ENCODE measurements around the gene ARHGAP4.

DNA sequence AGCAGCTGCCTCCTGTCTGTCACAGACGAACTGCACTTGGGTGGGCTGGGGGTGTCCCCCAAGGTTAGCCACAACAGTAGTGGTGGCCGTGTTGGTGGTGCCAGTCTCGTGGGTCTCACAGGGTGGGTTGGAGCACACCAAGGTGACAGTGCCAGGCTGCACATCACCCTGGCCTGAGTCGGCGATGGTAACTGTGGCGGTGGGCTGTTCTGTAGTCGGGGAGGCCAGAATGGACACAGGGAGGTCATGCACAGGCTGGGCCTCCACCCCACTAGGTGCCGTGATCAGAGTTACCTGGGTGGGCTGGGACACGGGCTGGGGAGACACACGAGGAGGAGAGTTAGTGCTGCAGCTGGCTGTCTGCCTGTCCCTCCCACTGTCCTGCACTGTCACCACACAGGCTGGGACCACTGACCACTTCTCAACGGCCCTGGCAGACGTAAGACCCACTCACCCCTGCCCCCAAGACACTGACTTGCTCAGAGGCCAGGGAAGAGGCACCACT lies 29.2 kb upstream of the ARHGAP4 start:
- TF ChIP-seq POLR2A (IDR thresholded peaks at IDR 0.05), result no peak
- TF ChIP-seq, protein P1, sequence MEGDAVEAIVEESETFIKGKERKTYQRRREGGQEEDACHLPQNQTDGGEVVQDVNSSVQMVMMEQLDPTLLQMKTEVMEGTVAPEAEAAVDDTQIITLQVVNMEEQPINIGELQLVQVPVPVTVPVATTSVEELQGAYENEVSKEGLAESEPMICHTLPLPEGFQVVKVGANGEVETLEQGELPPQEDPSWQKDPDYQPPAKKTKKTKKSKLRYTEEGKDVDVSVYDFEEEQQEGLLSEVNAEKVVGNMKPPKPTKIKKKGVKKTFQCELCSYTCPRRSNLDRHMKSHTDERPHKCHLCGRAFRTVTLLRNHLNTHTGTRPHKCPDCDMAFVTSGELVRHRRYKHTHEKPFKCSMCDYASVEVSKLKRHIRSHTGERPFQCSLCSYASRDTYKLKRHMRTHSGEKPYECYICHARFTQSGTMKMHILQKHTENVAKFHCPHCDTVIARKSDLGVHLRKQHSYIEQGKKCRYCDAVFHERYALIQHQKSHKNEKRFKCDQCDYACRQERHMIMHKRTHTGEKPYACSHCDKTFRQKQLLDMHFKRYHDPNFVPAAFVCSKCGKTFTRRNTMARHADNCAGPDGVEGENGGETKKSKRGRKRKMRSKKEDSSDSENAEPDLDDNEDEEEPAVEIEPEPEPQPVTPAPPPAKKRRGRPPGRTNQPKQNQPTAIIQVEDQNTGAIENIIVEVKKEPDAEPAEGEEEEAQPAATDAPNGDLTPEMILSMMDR (IDR thresholded peaks at IDR 0.05), result no peak

Data from tibial nerve (tissue), 3 donors.